CD8-positive, alpha-beta memory T cell (primary cell): Measurements from ENCODE around the gene PCDHA9. TPM values are rescaled to one million over a fixed set of nuclear protein-coding genes. Genes with fewer than 3 reads are reported as not detected.
A peak's percentile ranks its signal among the peaks of the same experiment; 100 is the strongest.
"Not testable (repeated sequence)": the region's sequence is repeated elsewhere in the genome, so short reads cannot be mapped to it uniquely, and the experiment has no call there.

Experiments used
- CTCF ChIA-PET: fragments of 350-600 bp; sonication (Branson Sonifier 250); formaldehyde crosslinking; loops from one replicate; lab custom pipeline; 2021; ENCODE audit warnings: antibody characterized with exemption; lab: Charles Lee
- POLR2A ChIA-PET: fragments of 350-600 bp; sonication (Branson Sonifier 250); formaldehyde crosslinking; loops from one replicate; lab custom pipeline; 2021; ENCODE audit warnings: antibody characterized with exemption; lab: Charles Lee
- DNase-seq, 5 donors: peaks; one replicate each; pipeline versions ENCODE4 v3.0.0 to v3.0.0-alpha.2; 2020 to 2022; ENCODE audit warnings: mixed read lengths in 1 of 5
- H3K27ac ChIP-seq: one replicate; pipeline ENCODE4 v1.7.0; 2013; ENCODE audit warnings: low read depth, mild to moderate bottlenecking, low read length, moderate library complexity
- H3K27me3 ChIP-seq: 2 replicates; pipeline ENCODE4 v1.7.0; 2013; ENCODE audit warnings: low read length, mild to moderate bottlenecking; ENCODE audit not compliant: insufficient read depth, poor library complexity, severe bottlenecking
- H3K36me3 ChIP-seq: 2 replicates; pipeline ENCODE4 v1.7.0; 2013; ENCODE audit warnings: mild to moderate bottlenecking, low read length, moderate library complexity; ENCODE audit not compliant: insufficient read depth
- H3K4me1 ChIP-seq: 2 replicates; pipeline ENCODE4 v1.7.0; 2013; ENCODE audit warnings: mild to moderate bottlenecking, low read length, moderate library complexity; ENCODE audit not compliant: insufficient read depth
- H3K4me3 ChIP-seq: 2 replicates; pipeline ENCODE4 v1.7.0; 2013; ENCODE audit warnings: mild to moderate bottlenecking, low read length
- H3K9me3 ChIP-seq: 2 replicates; pipeline ENCODE4 v1.7.0; 2013; ENCODE audit warnings: mild to moderate bottlenecking, low read length
- H3K27ac Mint-ChIP-seq, 8 donors: one replicate each; pipeline ENCODE4 v1.8.0; 2020 to 2021; ENCODE audit warnings: mixed read lengths in 8 of 8, mild to moderate bottlenecking in 6 of 8, inconsistent platforms in 3 of 8, moderate library complexity in 3 of 8
- H3K27me3 Mint-ChIP-seq, 2 donors: one replicate each; pipeline ENCODE4 v1.8.0; 2020 to 2021; ENCODE audit warnings: mixed read lengths in 2 of 2, mild to moderate bottlenecking in 1 of 2, moderate library complexity in 1 of 2
- H3K36me3 Mint-ChIP-seq, 3 donors: one replicate each; pipeline ENCODE4 v1.8.0; 2020 to 2021; ENCODE audit warnings: mixed read lengths in 3 of 3, inconsistent platforms in 1 of 3, mild to moderate bottlenecking in 1 of 3
- H3K4me1 Mint-ChIP-seq, 3 donors: one replicate each; pipeline ENCODE4 v1.8.0; 2020 to 2021; ENCODE audit warnings: mixed read lengths in 3 of 3, inconsistent platforms in 1 of 3, mild to moderate bottlenecking in 1 of 3
- H3K4me3 Mint-ChIP-seq, 7 donors: one replicate each; pipeline ENCODE4 v1.8.0; 2020 to 2021; ENCODE audit warnings: mixed read lengths in 7 of 7, mild to moderate bottlenecking in 6 of 7, moderate library complexity in 4 of 7, inconsistent platforms in 2 of 7
- H3K9me3 Mint-ChIP-seq, 5 donors: one replicate each; pipeline ENCODE4 v1.8.0; 2020 to 2022; ENCODE audit warnings: mixed read lengths in 5 of 5, mild to moderate bottlenecking in 3 of 5, moderate library complexity in 2 of 5, inconsistent platforms in 1 of 5
- polyA plus RNA-seq: library from polyadenylated mRNA; unstranded; fragments of 300-500 nt; fragmentation: Illumina TruSeq; gene quantifications from one replicate; pipeline ENCODE4 v1.2.3, GENCODE V29; 2021
- total RNA-seq, 2 experiments: library from RNA; stranded (reverse); gene quantifications; one replicate each; pipeline ENCODE4 v1.2.3, GENCODE V29; 2021

PCDHA9 gene
- total and polyA plus RNA-seq, 3 experiments from 2014 or later: not detected

- H3K9me3 ChIP-seq, POLR2A ChIA-PET, H3K36me3 ChIP-seq, H3K4me3 Mint-ChIP-seq, H3K27ac ChIP-seq, DNase-seq, H3K27ac Mint-ChIP-seq, H3K4me3 ChIP-seq, H3K4me1 ChIP-seq, H3K27me3 ChIP-seq, H3K4me1 Mint-ChIP-seq, CTCF ChIA-PET: not testable (repeated sequence)
- Mint-ChIP-seq H3K36me3 (peaks cover 0 to 12% (median 0%) of the 10 kb centered on the region in 3 donors), H3K27me3 (peaks cover 32 to 59% of the 10 kb centered on the region in 2 donors), H3K9me3 (peaks cover 19 to 45% (median 41%) of the 10 kb centered on the region in 5 donors)
Observed at GRCh38 chr5:140829511-140830501, 18.4 kb upstream of the PCDHA9 start.

GRCh38 chr5:140833993-140834392 lies 14.2 kb upstream of the PCDHA9 start, which contains the start of gene PCDHA7:
Gene PCDHA7, plus strand, starts transcription at chr5:140834269. Its CDS starts 115 bp downstream, at chr5:140834384.
- H3K27ac Mint-ChIP-seq: no peak within 1 kb of the TSS
- Histone ChIP-seq H3K9me3 (no peaks in the 10 kb centered on the region), H3K4me3 (no peak within 1 kb of the TSS), H3K27me3 (no peaks in the 10 kb centered on the region), H3K27ac (no peak within 1 kb of the TSS), H3K36me3 (no peaks in the 10 kb centered on the region), H3K4me1 (no peaks in the 10 kb centered on the region)
- no peaks in the 10 kb centered on the region for H3K4me1 Mint-ChIP-seq
- peaks cover 13 to 33% (median 23%) of the 10 kb centered on the region in 5 donors for H3K9me3 Mint-ChIP-seq
- CTCF ChIA-PET: no interaction called here
- no peak within 1 kb of the TSS for H3K4me3 Mint-ChIP-seq
- no peak for DNase-seq
- H3K36me3 Mint-ChIP-seq: peaks cover 0 to 4% (median 0%) of the 10 kb centered on the region in 3 donors
- H3K27me3 Mint-ChIP-seq: peaks cover 24 to 32% of the 10 kb centered on the region in 2 donors
- POLR2A ChIA-PET: no interaction called here

GRCh38 chr5:140834439-140835008 lies 13.7 kb upstream of the PCDHA9 start:
- H3K4me3 ChIP-seq, DNase-seq, H3K27me3 ChIP-seq, H3K4me3 Mint-ChIP-seq, H3K4me1 Mint-ChIP-seq, H3K4me1 ChIP-seq, CTCF ChIA-PET, H3K9me3 ChIP-seq, POLR2A ChIA-PET, H3K27ac Mint-ChIP-seq, H3K36me3 ChIP-seq, H3K36me3 Mint-ChIP-seq, H3K27ac ChIP-seq: not testable (repeated sequence)
- Mint-ChIP-seq H3K27me3 (peaks cover 25 to 34% of the 10 kb centered on the region in 2 donors), H3K9me3 (peaks cover 14 to 36% (median 20%) of the 10 kb centered on the region in 5 donors)

DNA sequence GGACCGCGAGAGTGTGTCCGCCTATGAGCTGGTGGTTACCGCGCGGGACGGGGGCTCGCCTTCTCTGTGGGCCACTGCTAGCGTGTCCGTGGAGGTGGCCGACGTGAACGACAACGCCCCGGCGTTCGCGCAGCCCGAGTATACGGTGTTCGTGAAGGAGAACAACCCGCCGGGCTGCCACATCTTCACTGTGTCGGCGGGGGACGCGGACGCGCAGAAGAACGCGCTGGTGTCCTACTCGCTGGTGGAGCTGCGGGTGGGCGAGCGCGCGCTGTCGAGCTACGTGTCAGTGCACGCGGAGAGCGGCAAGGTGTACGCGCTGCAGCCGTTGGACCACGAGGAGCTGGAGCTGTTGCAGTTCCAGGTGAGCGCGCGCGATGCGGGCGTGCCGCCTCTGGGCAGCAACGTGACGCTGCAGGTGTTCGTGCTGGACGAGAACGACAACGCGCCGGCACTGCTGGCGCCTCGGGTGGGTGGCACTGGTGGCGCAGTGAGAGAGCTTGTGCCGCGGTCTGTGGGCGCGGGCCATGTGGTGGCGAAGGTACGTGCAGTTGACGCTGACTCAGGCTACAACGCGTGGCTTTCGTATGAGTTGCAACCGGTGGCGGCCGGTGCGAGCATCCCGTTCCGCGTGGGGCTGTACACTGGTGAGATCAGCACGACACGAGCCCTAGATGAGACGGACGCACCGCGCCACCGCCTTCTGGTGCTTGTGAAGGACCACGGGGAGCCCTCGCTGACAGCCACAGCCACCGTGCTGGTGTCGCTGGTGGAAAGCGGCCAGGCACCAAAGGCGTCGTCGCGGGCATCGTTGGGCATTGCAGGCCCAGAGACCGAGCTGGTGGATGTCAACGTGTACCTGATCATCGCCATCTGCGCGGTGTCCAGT lies 12.3 kb upstream of the PCDHA9 start:
- H3K27ac Mint-ChIP-seq: no peak overlapping the region
- Histone ChIP-seq H3K36me3 (no peaks in the 10 kb centered on the region), H3K4me3 (no peak overlapping the region), H3K27ac (no peak overlapping the region), H3K9me3 (no peaks in the 10 kb centered on the region), H3K27me3 (no peaks in the 10 kb centered on the region), H3K4me1 (no peaks in the 10 kb centered on the region)
- ChIA-PET CTCF (no interaction called here), POLR2A (no interaction called here)
- H3K36me3 Mint-ChIP-seq: peaks cover 0 to 4% (median 0%) of the 10 kb centered on the region in 3 donors
- H3K9me3 Mint-ChIP-seq: peaks cover 14 to 44% (median 28%) of the 10 kb centered on the region in 5 donors
- no peak overlapping the region for H3K4me3 Mint-ChIP-seq
- H3K4me1 Mint-ChIP-seq: no peaks in the 10 kb centered on the region
- DNase-seq: no peak
- H3K27me3 Mint-ChIP-seq: peaks cover 29 to 40% of the 10 kb centered on the region in 2 donors

- H3K27ac ChIP-seq: no peak within 1 kb of the TSS
- Mint-ChIP-seq H3K36me3 (no peaks in the 10 kb centered on the region), H3K4me3 (peak within 1 kb of the TSS in 1 of 7 donors; percentile 9), H3K27ac (no peak within 1 kb of the TSS), H3K27me3 (peaks cover 12 to 14% of the 10 kb centered on the region in 2 donors), H3K4me1 (no peaks in the 10 kb centered on the region), H3K9me3 (peaks cover 15 to 31% (median 20%) of the 10 kb centered on the region in 5 donors)
- ChIA-PET POLR2A (no interaction called here), CTCF (no interaction called here)
- H3K4me1 ChIP-seq: no peaks in the 10 kb centered on the region
- H3K27me3 ChIP-seq: no peaks in the 10 kb centered on the region
- no peak within 1 kb of the TSS for H3K4me3 ChIP-seq
- H3K9me3 ChIP-seq: no peaks in the 10 kb centered on the region
- no peaks in the 10 kb centered on the region for H3K36me3 ChIP-seq
- DNase-seq: no peak
Observed at GRCh38 chr5:140840978-140841962, 6.9 kb upstream of the PCDHA9 start, which contains the start of gene PCDHA8. Gene PCDHA8, plus strand, starts transcription at chr5:140841187. Its CDS starts 135 bp downstream, at chr5:140841322.

DNA sequence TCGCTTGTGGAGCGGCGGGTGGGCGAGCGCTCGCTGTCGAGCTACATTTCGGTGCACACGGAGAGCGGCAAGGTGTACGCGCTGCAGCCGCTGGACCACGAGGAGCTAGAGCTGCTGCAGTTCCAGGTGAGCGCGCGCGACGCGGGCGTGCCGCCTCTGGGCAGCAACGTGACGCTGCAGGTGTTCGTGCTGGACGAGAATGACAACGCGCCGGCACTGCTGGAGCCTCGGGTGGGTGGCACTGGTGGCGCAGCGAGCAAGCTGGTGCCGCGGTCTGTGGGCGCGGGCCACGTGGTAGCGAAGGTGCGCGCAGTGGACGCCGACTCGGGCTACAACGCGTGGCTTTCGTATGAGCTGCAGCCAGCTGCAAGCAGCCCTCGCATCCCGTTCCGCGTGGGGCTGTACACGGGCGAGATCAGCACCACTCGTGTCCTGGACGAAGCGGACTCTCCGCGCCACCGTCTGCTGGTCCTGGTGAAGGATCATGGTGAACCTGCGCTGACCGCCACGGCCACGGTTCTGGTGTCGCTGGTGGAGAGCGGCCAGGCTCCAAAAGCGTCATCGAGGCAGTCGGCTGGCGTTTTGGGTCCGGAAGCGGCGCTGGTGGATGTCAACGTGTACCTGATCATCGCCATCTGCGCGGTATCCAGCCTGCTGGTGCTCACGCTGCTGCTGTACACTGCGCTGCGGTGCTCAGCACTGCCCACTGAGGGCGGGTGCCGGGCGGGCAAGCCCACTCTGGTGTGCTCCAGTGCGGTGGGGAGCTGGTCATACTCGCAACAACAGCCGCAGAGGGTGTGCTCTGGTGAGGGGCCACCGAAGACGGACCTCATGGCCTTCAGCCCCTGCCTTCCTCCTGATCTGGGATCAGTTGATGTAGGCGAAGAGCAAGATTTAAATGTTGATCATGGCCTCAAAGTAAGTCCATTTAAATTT lies 5.1 kb upstream of the PCDHA9 start:
- no peak for DNase-seq
- H3K4me3 Mint-ChIP-seq: no peak overlapping the region
- peaks cover 21 to 33% (median 28%) of the 10 kb centered on the region in 5 donors for H3K9me3 Mint-ChIP-seq
- H3K4me1 Mint-ChIP-seq: no peaks in the 10 kb centered on the region
- Histone ChIP-seq H3K27ac (no peak overlapping the region), H3K9me3 (no peaks in the 10 kb centered on the region), H3K4me1 (no peaks in the 10 kb centered on the region), H3K4me3 (no peak overlapping the region), H3K36me3 (no peaks in the 10 kb centered on the region), H3K27me3 (no peaks in the 10 kb centered on the region)
- POLR2A ChIA-PET: no interaction called here
- CTCF ChIA-PET: no interaction called here
- H3K36me3 Mint-ChIP-seq: no peaks in the 10 kb centered on the region
- H3K27me3 Mint-ChIP-seq: peaks cover 9 to 31% of the 10 kb centered on the region in 2 donors
- H3K27ac Mint-ChIP-seq: no peak overlapping the region
